Dedifferentiated amniotic fluid mesenchymal stem cell (primary cell): Measurements from ENCODE around the gene MATR3.
A peak's percentile ranks its signal among the peaks of the same experiment; 100 is the strongest.
"Not testable (repeated sequence)": the region's sequence is repeated elsewhere in the genome, so short reads cannot be mapped to it uniquely, and the experiment has no call there.

Experiments
- DNase-seq: peaks from one replicate; pipeline ENCODE4 v3.0.0-alpha.2; 2016; ENCODE audit errors: extremely low spot score

The MATR3 gene

GRCh38 chr5:139296198-139296597 is 2.7 kb downstream of the MATR3 start:
- DNase-seq: no peak

- no peak for DNase-seq
Measured at GRCh38 chr5:139296862-139297326, 3.4 kb downstream of the MATR3 start.

- DNase-seq: no peak
Measured at GRCh38 chr5:139297439-139298133, 4.0 kb downstream of the MATR3 start.

DNA sequence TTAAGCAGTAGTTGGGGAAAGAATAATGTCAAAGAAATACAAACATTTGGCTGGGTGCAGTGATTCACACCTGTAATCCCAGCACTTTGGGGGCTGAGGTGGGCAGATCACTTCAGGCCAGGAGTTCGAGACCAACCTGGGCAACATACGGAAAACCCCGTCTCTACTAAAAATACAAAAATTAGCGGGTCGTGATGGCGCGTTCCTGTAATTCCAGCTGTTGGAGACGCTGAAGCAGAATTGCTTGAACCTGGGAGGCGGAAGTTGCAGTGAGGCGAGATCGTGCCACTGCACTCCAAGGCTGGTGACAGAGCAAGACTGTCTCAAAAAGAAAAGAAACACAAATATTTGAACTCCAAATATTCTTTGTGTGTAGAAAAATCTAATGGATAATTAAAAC is 4.7 kb downstream of the MATR3 start:
- DNase-seq: no peak

GRCh38 chr5:139299486-139299885 is 5.9 kb downstream of the MATR3 start:
- no peak for DNase-seq

DNA sequence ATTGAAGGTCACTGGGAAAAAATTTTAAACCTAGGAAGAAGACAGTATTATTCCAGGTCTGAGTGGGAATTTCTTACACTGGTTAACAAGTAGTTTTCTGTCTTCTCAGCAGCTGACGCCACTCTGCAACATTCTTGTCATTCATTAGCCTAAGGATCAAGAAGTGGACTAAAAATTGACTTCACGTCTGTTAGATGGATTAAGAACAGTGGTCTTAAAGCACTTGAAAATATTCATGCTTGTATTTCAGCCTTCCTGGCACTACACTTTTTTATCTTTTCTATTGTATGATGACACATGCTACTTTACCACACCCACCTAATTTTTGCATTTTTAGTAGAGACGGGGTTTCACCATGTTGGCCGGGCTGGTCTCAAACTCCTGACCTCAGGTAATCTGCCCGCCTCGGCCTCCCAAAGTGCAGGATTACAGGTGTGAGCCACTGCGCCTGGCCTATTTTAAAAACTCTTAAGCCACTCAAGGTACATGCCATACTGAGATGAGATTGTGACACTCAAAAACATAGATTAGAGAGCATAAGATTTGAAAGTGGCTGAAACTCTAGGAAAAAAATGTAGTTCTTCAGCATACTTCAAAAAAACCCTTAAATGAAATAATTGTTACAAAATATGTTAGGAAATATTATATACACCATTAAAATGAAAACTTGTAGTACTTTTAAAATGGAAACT is 8.4 kb downstream of the MATR3 start:
- DNase-seq: no peak

- DNase-seq: no peak
Measured at GRCh38 chr5:139304391-139305324, 11.1 kb downstream of the MATR3 start.

DNA sequence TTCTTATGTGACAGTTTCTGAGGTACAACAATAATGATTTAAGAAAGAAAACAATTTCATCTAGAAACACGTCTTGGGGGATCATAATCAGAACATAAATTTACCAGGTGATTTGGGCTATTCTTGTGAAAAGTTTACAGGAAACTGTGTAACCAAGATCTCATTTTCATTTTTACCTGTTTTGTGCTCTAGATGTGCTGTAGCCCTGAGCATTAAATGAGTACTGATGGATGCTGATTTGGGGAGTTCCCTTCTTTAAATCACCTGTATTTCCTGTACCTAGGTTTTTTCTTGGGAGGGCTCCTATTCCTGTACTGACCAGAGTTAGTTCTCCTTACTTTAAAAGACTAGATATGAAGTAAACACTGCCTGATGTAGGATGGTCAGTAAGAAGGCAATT is 12.7 kb downstream of the MATR3 start:
- no peak for DNase-seq

DNA sequence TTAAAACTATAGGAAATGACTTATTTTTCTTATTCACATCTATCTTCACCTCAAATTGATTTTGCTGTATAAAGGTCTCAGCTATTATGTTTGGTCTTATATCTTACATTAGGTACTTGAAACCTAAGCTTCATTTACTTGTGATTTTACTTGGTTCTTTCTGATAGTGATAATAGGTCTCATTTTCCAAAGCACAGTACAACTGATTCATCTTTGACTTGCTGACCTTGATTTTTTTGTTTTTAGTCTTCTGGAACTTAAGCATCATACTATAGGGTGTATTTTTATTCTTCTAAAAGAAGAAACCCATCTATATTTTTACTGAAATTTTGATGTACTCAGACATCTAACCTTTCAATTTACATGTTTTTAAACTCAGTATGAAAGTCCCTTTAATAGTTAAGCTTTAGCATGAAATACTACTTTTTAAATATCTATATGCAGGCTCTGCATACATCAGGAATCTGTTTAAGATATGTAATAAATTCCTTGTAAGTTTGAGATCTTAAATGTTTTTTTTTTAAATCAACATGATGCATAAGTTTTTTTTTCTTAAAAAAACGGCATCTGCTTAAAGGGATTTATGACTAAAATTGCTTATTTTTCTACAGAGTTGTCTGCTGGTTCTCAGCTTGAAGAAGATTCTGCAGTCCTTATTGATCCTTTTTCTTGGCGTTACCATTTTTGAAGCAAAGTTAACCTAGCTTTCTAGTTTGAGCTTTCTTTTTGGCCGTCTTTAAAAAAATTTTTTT is 13.3 kb downstream of the MATR3 start:
- DNase-seq: no peak

DNA sequence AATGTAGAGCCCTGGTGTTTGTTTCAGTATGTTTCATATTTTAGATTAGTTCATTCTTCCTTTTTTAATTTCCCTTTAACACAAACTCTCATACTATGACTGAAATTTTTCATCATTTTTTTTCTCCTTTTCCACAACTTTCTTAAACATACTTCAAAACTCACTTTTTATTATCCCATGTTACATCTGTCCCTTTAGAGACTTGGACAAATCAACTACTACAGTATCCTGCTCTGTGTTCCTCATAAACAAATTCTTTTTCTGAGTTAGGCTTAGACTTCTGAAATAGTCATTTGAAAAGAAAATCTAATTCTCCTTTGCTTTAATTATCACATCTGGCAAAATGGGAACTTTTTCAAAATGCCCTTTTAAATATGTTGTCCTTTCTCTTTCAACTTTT is 15.3 kb downstream of the MATR3 start:
- DNase-seq: no peak

DNA sequence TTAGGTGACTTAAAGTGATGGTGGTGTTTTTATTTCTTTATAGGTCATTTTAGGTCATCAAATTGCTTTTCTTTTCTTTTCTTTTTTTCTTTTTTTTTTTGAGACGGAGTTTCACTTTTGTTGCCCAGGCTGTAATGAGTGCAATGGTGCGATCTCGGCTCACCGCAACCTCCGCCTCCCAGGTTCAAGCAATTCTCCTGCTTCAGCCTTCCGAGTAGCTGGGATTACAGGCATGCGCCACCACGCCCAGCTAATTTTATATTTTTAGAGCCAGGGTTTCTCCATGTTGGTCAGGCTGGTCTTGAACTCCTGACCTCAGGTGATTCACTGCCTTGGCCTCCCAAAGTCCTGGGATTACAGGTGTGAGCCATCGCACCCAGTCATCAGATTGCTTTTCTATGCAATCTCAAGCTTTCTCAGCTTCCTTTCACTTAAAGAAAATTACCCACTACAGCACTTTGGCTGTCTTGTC is 17.2 kb downstream of the MATR3 start:
- DNase-seq: not testable (repeated sequence)

GRCh38 chr5:139312075-139312474 is 18.5 kb downstream of the MATR3 start:
- DNase-seq: no peak

GRCh38 chr5:139314276-139314675 is 20.7 kb downstream of the MATR3 start:
- DNase-seq: no peak

GRCh38 chr5:139315056-139315615 is 21.6 kb downstream of the MATR3 start:
- DNase-seq: no peak

GRCh38 chr5:139335811-139336210 is 42.3 kb downstream of the MATR3 start:
- DNase-seq: no peak

DNA sequence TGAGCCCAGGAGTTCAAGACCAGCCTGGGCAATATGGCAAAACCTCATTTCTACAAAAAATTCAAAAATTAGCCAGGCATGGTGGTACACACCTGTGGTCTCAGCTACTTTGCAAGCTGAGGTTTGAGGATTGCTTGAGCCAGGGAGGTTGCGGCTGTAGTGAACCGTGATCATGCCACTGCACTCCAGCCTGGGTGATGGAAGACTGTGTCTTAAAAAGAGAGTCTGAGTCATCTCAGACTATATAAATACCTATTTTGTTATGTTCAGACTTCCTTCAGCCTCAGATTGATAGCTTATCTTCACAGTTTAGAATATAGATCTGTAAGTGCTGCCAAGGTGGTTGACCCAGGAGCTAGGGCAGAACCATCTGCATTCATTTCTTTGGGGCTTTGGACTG is 46.5 kb downstream of the MATR3 start:
- DNase-seq: no peak

GRCh38 chr5:139341187-139341688 is 47.7 kb downstream of the MATR3 start:
- DNase-seq: no peak

- DNase-seq: peak; percentile 95
Measured at GRCh38 chr5:139341689-139342422, 48.3 kb downstream of the MATR3 start, which contains the start of gene PAIP2. TSS of gene PAIP2 (plus strand) at chr5:139341854. CDS start at chr5:139363785, 21,931 bp downstream.

GRCh38 chr5:139342423-139342723 is 48.8 kb downstream of the MATR3 start:
- no peak for DNase-seq

GRCh38 chr5:139343476-139343875 is 49.9 kb downstream of the MATR3 start:
- DNase-seq: no peak
